RWPE2 (cell line): Measurements from ENCODE around the gene PAK6.
A peak's percentile ranks its signal among the peaks of the same experiment; 100 is the strongest.

ENCODE experiments used
- ATAC-seq: fragments of 200-7000 bp; cut with Tn5 transposase; 3 replicates; pipeline ENCODE4 v1.9.1; 2021; ENCODE audit warnings: low read depth
- DNase-seq: peaks from one replicate; pipeline ENCODE4 v3.0.0-alpha.2; 2020; ENCODE audit warnings: low spot score
- H3K27ac ChIP-seq: fragments of 450-650 bp; 2 replicates; pipeline ENCODE4 v1.5.1; 2017; ENCODE audit warnings: mild to moderate bottlenecking; ENCODE audit not compliant: poor library complexity, severe bottlenecking
- H3K27me3 ChIP-seq: fragments of 250-450 bp; sonication (Bioruptor Pico); 2 replicates; pipeline ENCODE4 v1.5.1; 2021; ENCODE audit warnings: mild to moderate bottlenecking, moderate library complexity; ENCODE audit not compliant: insufficient read depth, poor library complexity, severe bottlenecking
- H3K36me3 ChIP-seq: fragments of 250-450 bp; sonication (Bioruptor Pico); 2 replicates; pipeline ENCODE4 v1.5.1; 2020; ENCODE audit warnings: low read depth, mild to moderate bottlenecking, moderate library complexity
- H3K4me1 ChIP-seq: fragments of 250-450 bp; sonication (Bioruptor Pico); 2 replicates; pipeline ENCODE4 v1.5.1; 2021; ENCODE audit warnings: mild to moderate bottlenecking, moderate library complexity; ENCODE audit not compliant: insufficient read depth, poor library complexity, severe bottlenecking
- H3K4me3 ChIP-seq: fragments of 250-450 bp; sonication (Bioruptor Pico); 2 replicates; pipeline ENCODE4 v1.5.1; 2021; ENCODE audit warnings: mild to moderate bottlenecking, moderate library complexity; ENCODE audit not compliant: severe bottlenecking
- H3K9me3 ChIP-seq: fragments of 250-450 bp; sonication (Bioruptor Pico); 2 replicates; pipeline ENCODE4 v1.5.1; 2021; ENCODE audit warnings: mild to moderate bottlenecking, moderate library complexity; ENCODE audit not compliant: severe bottlenecking
- TF ChIP-seq, protein P1 (sequence below): fragments of 450-650 bp; IDR thresholded peaks from one replicate; pipeline ENCODE4 v1.5.1; 2017; ENCODE audit warnings: mild to moderate bottlenecking, moderate library complexity; ENCODE audit not compliant: poor library complexity, severe bottlenecking

Gene PAK6

DNA sequence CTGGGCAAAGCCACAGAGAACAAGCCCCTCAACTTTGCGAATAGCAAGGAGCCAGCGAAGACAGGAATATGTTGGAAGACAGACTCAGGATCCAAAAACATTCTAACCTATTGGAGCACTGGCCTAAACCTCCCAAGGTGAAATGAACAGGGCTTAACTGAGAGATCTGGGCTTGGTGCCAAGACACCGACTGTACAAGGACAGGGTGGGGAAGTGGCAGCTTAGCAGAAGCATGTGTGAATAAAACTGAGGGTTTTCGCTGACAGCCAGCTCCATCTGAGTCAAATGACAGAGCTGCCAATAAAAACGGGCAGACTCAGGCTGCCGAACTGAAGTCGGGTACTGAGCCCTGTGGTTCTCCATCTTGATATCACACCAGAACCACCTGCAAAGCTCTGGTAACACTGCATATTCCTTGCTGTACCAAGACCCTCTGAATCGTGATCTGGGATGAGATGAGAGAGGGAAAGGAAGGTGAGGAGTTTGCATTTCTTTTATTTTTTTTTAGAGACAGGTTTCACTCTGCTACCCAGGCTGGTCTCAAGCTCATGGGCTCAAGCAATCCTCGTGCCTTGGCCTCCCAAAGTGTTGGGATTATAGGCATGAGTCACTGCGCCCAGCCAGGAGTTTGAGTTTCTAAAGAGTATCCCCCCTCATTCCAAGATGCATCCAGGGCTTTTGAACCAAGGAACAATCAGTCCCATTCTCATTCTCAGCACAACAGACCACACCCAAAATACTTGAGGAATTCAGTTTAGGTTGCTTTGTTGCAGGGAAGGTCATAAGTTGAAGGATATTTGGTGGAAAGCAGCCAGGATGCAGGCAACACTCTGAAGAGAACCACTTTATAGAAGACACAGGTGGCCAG, 74.9 kb downstream of the PAK6 start:
- peaks cover 23% of the 10 kb centered on the region for H3K4me1 ChIP-seq
- H3K4me3 ChIP-seq: no peak overlapping the region
- no peaks in the 10 kb centered on the region for H3K9me3 ChIP-seq
- H3K27me3 ChIP-seq: no peaks in the 10 kb centered on the region
- H3K27ac ChIP-seq: peak overlapping the region; percentile 64
- peak; percentile 96 for DNase-seq
- peak; percentile 80 for ATAC-seq
- no peaks in the 10 kb centered on the region for H3K36me3 ChIP-seq
- TF ChIP-seq, protein P1, sequence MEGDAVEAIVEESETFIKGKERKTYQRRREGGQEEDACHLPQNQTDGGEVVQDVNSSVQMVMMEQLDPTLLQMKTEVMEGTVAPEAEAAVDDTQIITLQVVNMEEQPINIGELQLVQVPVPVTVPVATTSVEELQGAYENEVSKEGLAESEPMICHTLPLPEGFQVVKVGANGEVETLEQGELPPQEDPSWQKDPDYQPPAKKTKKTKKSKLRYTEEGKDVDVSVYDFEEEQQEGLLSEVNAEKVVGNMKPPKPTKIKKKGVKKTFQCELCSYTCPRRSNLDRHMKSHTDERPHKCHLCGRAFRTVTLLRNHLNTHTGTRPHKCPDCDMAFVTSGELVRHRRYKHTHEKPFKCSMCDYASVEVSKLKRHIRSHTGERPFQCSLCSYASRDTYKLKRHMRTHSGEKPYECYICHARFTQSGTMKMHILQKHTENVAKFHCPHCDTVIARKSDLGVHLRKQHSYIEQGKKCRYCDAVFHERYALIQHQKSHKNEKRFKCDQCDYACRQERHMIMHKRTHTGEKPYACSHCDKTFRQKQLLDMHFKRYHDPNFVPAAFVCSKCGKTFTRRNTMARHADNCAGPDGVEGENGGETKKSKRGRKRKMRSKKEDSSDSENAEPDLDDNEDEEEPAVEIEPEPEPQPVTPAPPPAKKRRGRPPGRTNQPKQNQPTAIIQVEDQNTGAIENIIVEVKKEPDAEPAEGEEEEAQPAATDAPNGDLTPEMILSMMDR: no peak

DNA sequence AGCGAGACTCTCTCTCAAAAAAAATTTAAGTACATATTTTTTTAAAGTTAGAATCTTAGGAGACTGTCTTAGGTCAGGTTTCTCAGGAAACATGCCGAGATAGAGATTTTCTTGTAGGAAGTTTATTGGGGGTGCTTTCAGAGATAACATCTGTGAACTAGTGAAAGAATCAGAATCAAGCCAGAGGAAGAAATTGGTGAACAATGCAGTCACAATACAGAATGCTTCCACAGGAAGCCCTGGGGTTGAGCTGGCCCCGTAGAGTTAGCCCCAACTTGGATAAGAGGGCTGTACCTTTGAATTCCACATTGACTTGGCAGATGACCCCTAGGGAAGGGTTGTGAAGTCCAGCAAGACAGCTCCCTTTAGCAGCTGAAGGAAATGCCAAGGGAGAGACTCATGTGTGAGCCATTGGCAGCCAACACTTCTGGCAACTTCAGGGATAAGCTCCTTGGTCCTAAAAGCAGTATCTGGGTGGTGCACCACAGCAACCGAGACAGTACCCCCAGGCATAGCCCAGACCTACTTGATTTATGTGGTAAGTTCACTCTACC, 75.9 kb downstream of the PAK6 start:
- Histone ChIP-seq H3K36me3 (no peaks in the 10 kb centered on the region), H3K9me3 (no peaks in the 10 kb centered on the region), H3K27ac (peak overlapping the region; percentile 64), H3K27me3 (no peaks in the 10 kb centered on the region), H3K4me1 (peaks cover 23% of the 10 kb centered on the region), H3K4me3 (no peak overlapping the region)
- ATAC-seq: peak; percentile 81
- peak; percentile 70 for DNase-seq
- TF ChIP-seq, protein P1: no peak

DNA sequence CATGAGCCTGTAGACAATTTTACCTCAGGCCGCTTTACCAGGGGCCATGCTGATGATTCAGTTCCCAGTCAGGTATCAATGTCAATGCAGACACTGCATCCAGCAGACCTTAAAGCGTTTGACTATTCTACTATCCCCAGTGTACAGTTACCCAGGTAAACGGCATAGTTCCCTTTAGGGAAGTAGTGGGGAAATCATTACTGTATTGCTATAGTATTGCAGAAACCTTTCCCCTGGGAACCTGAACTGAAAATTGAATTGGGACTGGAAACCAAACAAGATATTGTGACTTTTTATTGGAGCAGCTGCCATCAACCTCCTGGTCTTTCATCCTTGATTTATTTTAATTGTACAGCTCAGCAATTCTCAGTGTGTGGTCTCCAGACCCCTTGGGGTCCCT, 78.1 kb downstream of the PAK6 start:
- ATAC-seq (no peak), DNase-seq (peak; percentile 8)
- peaks cover 23% of the 10 kb centered on the region for H3K4me1 ChIP-seq
- no peak overlapping the region for H3K4me3 ChIP-seq
- H3K36me3 ChIP-seq: no peaks in the 10 kb centered on the region
- H3K27ac ChIP-seq: no peak overlapping the region
- no peaks in the 10 kb centered on the region for H3K9me3 ChIP-seq
- no peaks in the 10 kb centered on the region for H3K27me3 ChIP-seq
- TF ChIP-seq, protein P1: no peak

DNA sequence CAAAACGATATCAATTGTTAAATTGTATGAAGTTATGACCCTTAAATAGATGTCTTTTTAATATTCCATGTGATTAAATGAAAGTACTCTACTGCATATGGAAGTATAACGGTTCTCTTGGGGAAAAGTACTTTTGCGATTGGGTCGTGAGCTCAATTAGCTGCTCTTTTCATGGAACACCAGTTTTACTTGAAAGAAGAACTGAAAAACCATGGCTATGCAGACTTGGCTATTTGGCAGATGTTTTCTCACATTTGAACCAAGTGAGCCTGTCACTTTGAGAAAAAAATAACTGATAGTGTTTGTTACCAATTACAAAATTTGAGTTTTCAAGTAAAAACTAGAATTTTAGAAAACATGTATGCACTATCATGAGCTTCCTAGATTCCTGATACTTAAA, 78.7 kb downstream of the PAK6 start:
- H3K27me3 ChIP-seq: no peaks in the 10 kb centered on the region
- no peaks in the 10 kb centered on the region for H3K36me3 ChIP-seq
- H3K27ac ChIP-seq: no peak overlapping the region
- TF ChIP-seq, protein P1: no peak
- H3K4me1 ChIP-seq: peaks cover 23% of the 10 kb centered on the region
- ATAC-seq (no peak), DNase-seq (no peak)
- H3K4me3 ChIP-seq: no peak overlapping the region
- no peaks in the 10 kb centered on the region for H3K9me3 ChIP-seq

DNA sequence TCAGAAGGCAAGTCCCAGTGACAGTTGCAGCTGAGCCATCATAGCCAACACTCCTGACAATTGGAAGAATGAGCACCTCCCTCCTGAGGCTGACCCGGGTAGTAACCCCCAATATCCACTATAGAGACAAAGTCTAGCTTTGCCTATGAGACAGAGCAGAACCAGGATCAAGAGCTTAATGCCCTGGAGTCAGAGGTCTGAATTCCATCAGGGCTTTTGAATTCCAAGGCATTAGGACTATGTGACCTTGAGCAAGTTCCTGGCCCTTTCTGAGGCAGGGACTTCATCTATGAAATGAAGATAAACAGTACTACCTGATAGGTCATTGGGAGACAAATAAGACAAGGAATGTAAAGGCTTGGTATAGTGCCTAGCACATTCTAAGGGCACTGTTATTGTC, 81.5 kb downstream of the PAK6 start:
- TF ChIP-seq, protein P1: no peak
- H3K27me3 ChIP-seq: no peaks in the 10 kb centered on the region
- H3K9me3 ChIP-seq: no peaks in the 10 kb centered on the region
- no peak overlapping the region for H3K4me3 ChIP-seq
- H3K27ac ChIP-seq: no peak overlapping the region
- DNase-seq (no peak), ATAC-seq (no peak)
- H3K36me3 ChIP-seq: no peaks in the 10 kb centered on the region
- H3K4me1 ChIP-seq: peaks cover 7% of the 10 kb centered on the region
